Brain microvascular endothelial cell (primary cell): ENCODE measurements around the gene CNTN6.

Experiments used
- DNase-seq: peaks from one replicate; pipeline ENCODE4 v3.0.0-alpha.2; 2020
- H3K27ac ChIP-seq: fragments of 250-450 bp; sonication (Bioruptor Pico); 2 replicates; pipeline ENCODE4 v1.5.1; 2020; ENCODE audit warnings: mild to moderate bottlenecking, moderate library complexity
- H3K27me3 ChIP-seq: fragments of 250-450 bp; sonication (Bioruptor Pico); replicated peaks from 2 replicates; pipeline ENCODE4 v1.5.1; 2020; ENCODE audit warnings: mild to moderate bottlenecking
- H3K36me3 ChIP-seq: fragments of 250-450 bp; sonication (Bioruptor Pico); replicated peaks from 2 replicates; pipeline ENCODE4 v1.5.1; 2020; ENCODE audit warnings: mild to moderate bottlenecking
- H3K4me3 ChIP-seq: 2 replicates; pipeline ENCODE4 v1.5.1; 2011; ENCODE audit warnings: low read depth, mild to moderate bottlenecking, control low read depth, low read length, moderate library complexity
- in situ Hi-C: cut with HindIII; loops from 2 replicates; pipeline ENCODE4 v1.10.0; 2017; ENCODE audit warnings: low sequenced_read_pairs, low pct_ligation_motif_present
- TF ChIP-seq, protein P1 (sequence below): IDR thresholded peaks from 2 replicates; pipeline ENCODE4 v1.5.1; 2011; ENCODE audit warnings: low read depth, mild to moderate bottlenecking, moderate library complexity, low read length, control low read depth, inconsistent platforms; ENCODE audit errors: missing control alignments

CNTN6 gene

GRCh38 chr3:1287815-1288214 lies 195.0 kb downstream of the CNTN6 start:
- DNase-seq = no peak
- H3K4me3 ChIP-seq = no peak overlapping the region
- H3K27me3 ChIP-seq = no peaks in the 10 kb centered on the region
- TF ChIP-seq, protein P1, sequence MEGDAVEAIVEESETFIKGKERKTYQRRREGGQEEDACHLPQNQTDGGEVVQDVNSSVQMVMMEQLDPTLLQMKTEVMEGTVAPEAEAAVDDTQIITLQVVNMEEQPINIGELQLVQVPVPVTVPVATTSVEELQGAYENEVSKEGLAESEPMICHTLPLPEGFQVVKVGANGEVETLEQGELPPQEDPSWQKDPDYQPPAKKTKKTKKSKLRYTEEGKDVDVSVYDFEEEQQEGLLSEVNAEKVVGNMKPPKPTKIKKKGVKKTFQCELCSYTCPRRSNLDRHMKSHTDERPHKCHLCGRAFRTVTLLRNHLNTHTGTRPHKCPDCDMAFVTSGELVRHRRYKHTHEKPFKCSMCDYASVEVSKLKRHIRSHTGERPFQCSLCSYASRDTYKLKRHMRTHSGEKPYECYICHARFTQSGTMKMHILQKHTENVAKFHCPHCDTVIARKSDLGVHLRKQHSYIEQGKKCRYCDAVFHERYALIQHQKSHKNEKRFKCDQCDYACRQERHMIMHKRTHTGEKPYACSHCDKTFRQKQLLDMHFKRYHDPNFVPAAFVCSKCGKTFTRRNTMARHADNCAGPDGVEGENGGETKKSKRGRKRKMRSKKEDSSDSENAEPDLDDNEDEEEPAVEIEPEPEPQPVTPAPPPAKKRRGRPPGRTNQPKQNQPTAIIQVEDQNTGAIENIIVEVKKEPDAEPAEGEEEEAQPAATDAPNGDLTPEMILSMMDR = no peak
- H3K36me3 ChIP-seq = no peaks in the 10 kb centered on the region
- in situ Hi-C loops = no loop called here
- H3K27ac ChIP-seq = no peak overlapping the region

DNA sequence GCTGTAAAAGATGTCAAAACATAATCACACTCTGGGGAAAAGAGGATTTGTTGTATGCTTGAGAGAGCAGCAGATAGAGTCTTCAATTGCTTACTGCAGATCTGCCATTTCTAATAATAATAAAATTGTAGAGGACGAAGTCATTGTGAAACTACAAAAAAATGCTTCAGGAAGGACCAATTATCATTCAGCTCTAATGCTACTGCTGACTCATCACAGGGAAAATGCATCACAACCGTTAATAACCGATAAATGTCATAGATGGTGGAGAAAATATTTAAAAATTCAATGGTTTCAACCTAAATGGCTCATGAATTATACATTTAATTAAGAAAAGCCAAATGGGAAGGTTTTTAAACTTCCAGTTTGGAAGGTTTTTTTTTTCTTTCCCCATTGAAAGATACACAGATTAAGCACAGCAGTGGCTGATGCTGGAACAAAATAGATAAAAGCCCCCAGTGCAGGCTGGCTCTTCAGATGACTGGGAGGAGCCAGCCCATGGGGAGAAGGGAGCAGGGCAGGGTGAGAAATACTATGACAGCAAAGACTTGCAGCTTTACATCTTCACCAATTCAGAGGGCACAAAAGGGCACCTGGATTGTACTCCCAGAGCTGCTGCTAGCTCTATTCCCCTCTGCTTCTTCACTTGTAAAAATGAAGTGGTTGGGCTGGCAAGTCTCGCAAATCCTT lies 196.1 kb downstream of the CNTN6 start:
- TF ChIP-seq, protein P1 = no peak
- no peak for DNase-seq
- Histone ChIP-seq H3K4me3 (no peak overlapping the region), H3K36me3 (no peaks in the 10 kb centered on the region), H3K27me3 (no peaks in the 10 kb centered on the region), H3K27ac (no peak overlapping the region)
- in situ Hi-C loops = no loop called here

DNA sequence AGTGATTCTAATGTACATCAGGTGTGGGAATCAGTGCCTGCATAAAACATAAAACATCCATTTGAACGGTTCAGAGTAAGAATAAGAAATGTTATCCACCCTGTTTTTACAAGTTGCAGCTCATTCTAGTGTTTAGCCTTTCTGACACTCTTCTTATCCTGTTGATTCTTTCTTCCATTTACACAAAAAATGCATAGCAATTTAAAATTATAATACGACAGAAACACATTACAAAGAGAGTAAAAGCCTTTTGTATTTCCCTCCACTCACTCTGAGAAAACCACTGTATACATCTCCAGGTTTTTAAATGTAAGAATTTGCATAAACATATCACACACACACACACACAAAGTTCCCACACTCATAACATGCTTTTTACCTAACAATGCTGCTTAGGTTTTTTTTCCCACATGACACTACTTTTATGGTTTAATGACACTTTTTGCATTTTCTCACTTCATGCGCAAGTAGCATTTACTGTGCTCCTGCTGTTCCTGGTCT lies 199.8 kb downstream of the CNTN6 start:
- TF ChIP-seq, protein P1 = no peak
- no peak for DNase-seq
- Histone ChIP-seq H3K4me3 (no peak overlapping the region), H3K27me3 (no peaks in the 10 kb centered on the region), H3K36me3 (no peaks in the 10 kb centered on the region), H3K27ac (no peak overlapping the region)
- in situ Hi-C loops = no loop called here

DNA sequence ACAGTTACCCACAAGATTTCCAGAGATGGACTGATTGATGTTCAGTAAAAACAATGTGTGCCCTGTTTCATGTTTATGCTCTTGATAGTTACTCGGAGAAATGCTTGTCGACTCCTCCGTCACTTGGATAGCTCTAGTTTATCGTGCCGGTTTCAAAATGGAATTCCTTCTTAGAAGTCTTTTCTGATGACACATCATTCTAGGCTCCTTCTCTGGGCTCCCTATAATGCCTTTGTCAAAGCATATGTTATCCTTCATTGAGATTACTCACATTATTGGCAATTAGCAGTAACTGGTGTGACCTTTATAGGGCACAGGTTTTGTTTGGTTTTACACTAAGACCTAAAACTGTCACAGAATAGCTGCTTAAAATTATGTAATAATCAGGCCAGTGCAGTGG lies 201.8 kb downstream of the CNTN6 start:
- TF ChIP-seq, protein P1 = no peak
- in situ Hi-C loops = no loop called here
- Histone ChIP-seq H3K27me3 (no peaks in the 10 kb centered on the region), H3K4me3 (no peak overlapping the region), H3K36me3 (no peaks in the 10 kb centered on the region), H3K27ac (no peak overlapping the region)
- no peak for DNase-seq

DNA sequence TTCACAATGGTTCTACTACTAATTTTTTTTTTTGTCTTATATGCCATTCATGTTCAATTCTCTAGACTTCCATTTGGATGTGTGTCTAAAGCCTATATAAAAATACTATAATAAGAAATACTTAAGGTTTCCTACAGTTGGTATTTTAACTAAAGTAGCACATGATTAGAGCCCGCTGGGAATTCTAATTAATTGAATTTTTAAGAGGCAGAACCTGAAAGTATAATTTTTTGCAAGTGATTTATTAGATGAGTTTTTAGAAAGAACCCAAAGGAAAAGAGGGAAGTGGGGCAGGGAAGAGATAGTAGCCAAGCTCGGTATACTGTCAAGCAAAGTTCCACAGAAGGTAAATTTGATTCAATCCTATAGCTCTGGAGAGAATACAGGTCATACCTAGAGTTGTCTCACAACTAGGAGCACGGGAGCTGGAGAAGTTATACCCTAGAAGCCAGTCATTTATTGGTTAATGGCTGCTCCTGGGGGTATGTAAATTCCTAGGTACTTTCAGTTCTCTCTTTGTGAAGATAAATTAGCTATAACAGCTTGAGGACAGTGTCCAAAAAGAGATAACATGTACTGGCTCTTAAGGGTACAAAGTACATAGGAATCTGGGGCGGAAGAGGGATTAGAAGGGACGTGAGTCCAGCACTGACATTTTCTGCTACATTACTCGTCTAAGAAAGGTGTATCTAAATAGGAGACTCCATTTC lies 225.6 kb downstream of the CNTN6 start:
- in situ Hi-C loops = no loop called here
- DNase-seq = no peak
- TF ChIP-seq, protein P1 = no peak
- no peaks in the 10 kb centered on the region for H3K27me3 ChIP-seq
- H3K27ac ChIP-seq = no peak overlapping the region
- H3K36me3 ChIP-seq = no peaks in the 10 kb centered on the region
- H3K4me3 ChIP-seq = no peak overlapping the region
